ENCODE data around the gene CCDC127. TPM values are rescaled to one million over a fixed set of nuclear protein-coding genes. Genes with fewer than 3 reads are reported as not detected.

CCDC127 gene
- total RNA-seq, 2 experiments from 2014 or later = 1.9 to 2.8 TPM

- no peak for ATAC-seq (ENCODE audit: poor library complexity)
- no peak overlapping the region for H3K27ac Mint-ChIP-seq
- H3K4me1 ChIP-seq (ENCODE audit: insufficient read depth, low read length) = peaks cover 3% of the 10 kb centered on the region
- H3K36me3 ChIP-seq (ENCODE audit: insufficient read depth, low read length) = peaks cover 43% of the 10 kb centered on the region
- no peaks in the 10 kb centered on the region for H3K9me3 Mint-ChIP-seq
- ChIA-PET CTCF (no interaction called here), POLR2A (no interaction called here)
- H3K4me3 Mint-ChIP-seq = no peak overlapping the region
- no peak for DNase-seq
- H3K27me3 ChIP-seq (ENCODE audit: control insufficient read depth in 1 of 2, insufficient read depth in 2 of 2, low read length in 2 of 2) = no peaks in the 10 kb centered on the region
- no peaks in the 10 kb centered on the region for H3K27me3 Mint-ChIP-seq
- TF ChIP-seq CTCF (IDR thresholded peaks at IDR 0.05) = no peak
- intact Hi-C loops (cut with DNase I, micrococcal nuclease) = no loop called here
- no peaks in the 10 kb centered on the region for H3K9me3 ChIP-seq (ENCODE audit: control insufficient read depth in 1 of 2, insufficient read depth in 1 of 2, low read length in 2 of 2)
- H3K4me3 ChIP-seq (ENCODE audit: low read length) = no peak overlapping the region
- H3K4me1 Mint-ChIP-seq (ENCODE audit: low read depth) = peaks cover 22% of the 10 kb centered on the region
- peaks cover 63% of the 10 kb centered on the region for H3K36me3 Mint-ChIP-seq (ENCODE audit: low read depth)
- no peak overlapping the region for H3K27ac ChIP-seq (ENCODE audit: low read depth in 1 of 2, low read length in 2 of 2)
Measured at GRCh38 chr5:207599-207998, 10.4 kb downstream of the CCDC127 start.

- Histone ChIP-seq H3K9me3 (ENCODE audit: control insufficient read depth in 1 of 2, insufficient read depth in 1 of 2, low read length in 2 of 2) (no peaks in the 10 kb centered on the region), H3K36me3 (ENCODE audit: insufficient read depth, low read length) (peaks cover 43% of the 10 kb centered on the region), H3K27ac (ENCODE audit: low read depth in 1 of 2, low read length in 2 of 2) (no peak overlapping the region), H3K4me1 (ENCODE audit: insufficient read depth, low read length) (peaks cover 3% of the 10 kb centered on the region), H3K4me3 (ENCODE audit: low read length) (no peak overlapping the region), H3K27me3 (ENCODE audit: control insufficient read depth in 1 of 2, insufficient read depth in 2 of 2, low read length in 2 of 2) (no peaks in the 10 kb centered on the region)
- Mint-ChIP-seq H3K27me3 (no peaks in the 10 kb centered on the region), H3K9me3 (no peaks in the 10 kb centered on the region), H3K36me3 (ENCODE audit: low read depth) (peaks cover 65% of the 10 kb centered on the region), H3K4me3 (no peak overlapping the region), H3K27ac (no peak overlapping the region), H3K4me1 (ENCODE audit: low read depth) (peaks cover 22% of the 10 kb centered on the region)
- ATAC-seq (ENCODE audit: poor library complexity) (no peak), DNase-seq (no peak)
- ChIA-PET POLR2A (no interaction called here), CTCF (no interaction called here)
- no peak for TF ChIP-seq CTCF (IDR thresholded peaks at IDR 0.05)
- intact Hi-C loops (cut with DNase I, micrococcal nuclease) = no loop called here
Measured at GRCh38 chr5:206927-207536, 10.9 kb downstream of the CCDC127 start.

- no peak overlapping the region for H3K27ac Mint-ChIP-seq
- H3K9me3 Mint-ChIP-seq = no peaks in the 10 kb centered on the region
- H3K27me3 ChIP-seq (ENCODE audit: control insufficient read depth in 1 of 2, insufficient read depth in 2 of 2, low read length in 2 of 2) = no peaks in the 10 kb centered on the region
- peaks cover 66% of the 10 kb centered on the region for H3K36me3 Mint-ChIP-seq (ENCODE audit: low read depth)
- intact Hi-C loops (cut with DNase I, micrococcal nuclease) = no loop called here
- ATAC-seq (ENCODE audit: poor library complexity) (no peak), DNase-seq (no peak)
- ChIA-PET CTCF (no interaction called here), POLR2A (no interaction called here)
- H3K27ac ChIP-seq (ENCODE audit: low read depth in 1 of 2, low read length in 2 of 2) = no peak overlapping the region
- H3K4me3 Mint-ChIP-seq = no peak overlapping the region
- H3K4me1 ChIP-seq (ENCODE audit: insufficient read depth, low read length) = peaks cover 3% of the 10 kb centered on the region
- H3K9me3 ChIP-seq (ENCODE audit: control insufficient read depth in 1 of 2, insufficient read depth in 1 of 2, low read length in 2 of 2) = no peaks in the 10 kb centered on the region
- peaks cover 43% of the 10 kb centered on the region for H3K36me3 ChIP-seq (ENCODE audit: insufficient read depth, low read length)
- no peak overlapping the region for H3K4me3 ChIP-seq (ENCODE audit: low read length)
- TF ChIP-seq CTCF (IDR thresholded peaks at IDR 0.05) = no peak
- peaks cover 22% of the 10 kb centered on the region for H3K4me1 Mint-ChIP-seq (ENCODE audit: low read depth)
- H3K27me3 Mint-ChIP-seq = no peaks in the 10 kb centered on the region
Measured at GRCh38 chr5:206406-206805, 11.5 kb downstream of the CCDC127 start.
